ENCODE data around the gene RASAL1.

The RASAL1 gene

DNA sequence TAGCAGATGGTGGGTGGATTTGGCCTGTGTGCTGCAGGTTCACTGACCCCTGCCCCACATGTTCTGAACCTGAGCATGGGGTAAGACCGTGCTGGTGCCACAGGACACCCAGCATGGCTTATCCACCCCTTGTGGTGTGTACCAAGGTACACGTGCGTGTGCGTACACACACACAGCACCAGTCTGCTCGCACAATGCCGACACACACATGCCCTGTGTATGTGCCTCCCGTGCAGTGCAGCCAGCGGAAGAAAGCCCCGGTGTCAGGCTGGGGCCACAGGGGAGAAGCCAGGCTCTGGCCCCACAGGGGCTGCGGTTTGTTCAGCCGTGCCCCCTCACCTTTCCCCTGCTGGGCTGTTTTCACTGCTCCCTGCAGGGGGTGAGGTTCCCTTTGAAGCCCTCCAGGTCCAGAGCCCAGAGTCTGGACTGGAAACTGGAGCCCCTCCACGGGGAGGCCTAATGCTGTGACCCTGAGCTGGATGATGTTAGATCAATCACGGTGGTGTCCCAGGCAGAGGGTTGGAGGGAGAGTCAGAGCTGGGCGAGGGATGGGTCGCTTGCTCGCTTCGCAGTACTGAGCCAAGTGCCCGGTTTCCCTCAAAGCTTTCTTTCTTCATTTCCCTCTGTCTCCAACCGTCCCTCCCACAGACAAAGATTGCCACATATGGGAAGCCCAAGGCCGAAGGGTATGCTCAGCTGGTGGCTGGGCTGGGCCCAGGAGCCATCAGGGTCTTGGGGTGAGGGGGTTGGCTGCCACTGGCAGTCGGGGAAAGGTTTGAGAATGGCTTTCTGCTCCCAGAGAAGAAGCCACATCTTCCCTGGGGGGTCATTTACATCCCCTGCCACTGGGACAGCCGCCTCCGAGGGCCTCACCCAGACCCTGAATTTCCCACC, 72.8 kb downstream of the RASAL1 start:
- TF ChIP-seq, protein P1, sequence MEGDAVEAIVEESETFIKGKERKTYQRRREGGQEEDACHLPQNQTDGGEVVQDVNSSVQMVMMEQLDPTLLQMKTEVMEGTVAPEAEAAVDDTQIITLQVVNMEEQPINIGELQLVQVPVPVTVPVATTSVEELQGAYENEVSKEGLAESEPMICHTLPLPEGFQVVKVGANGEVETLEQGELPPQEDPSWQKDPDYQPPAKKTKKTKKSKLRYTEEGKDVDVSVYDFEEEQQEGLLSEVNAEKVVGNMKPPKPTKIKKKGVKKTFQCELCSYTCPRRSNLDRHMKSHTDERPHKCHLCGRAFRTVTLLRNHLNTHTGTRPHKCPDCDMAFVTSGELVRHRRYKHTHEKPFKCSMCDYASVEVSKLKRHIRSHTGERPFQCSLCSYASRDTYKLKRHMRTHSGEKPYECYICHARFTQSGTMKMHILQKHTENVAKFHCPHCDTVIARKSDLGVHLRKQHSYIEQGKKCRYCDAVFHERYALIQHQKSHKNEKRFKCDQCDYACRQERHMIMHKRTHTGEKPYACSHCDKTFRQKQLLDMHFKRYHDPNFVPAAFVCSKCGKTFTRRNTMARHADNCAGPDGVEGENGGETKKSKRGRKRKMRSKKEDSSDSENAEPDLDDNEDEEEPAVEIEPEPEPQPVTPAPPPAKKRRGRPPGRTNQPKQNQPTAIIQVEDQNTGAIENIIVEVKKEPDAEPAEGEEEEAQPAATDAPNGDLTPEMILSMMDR (IDR thresholded peaks at IDR 0.05; ENCODE audit: low read depth, low read length, missing control alignments) = no peak
- no peak for DNase-seq (ENCODE audit: extremely low read depth, low read depth)
- H3K4me3 ChIP-seq (replicated peaks; ENCODE audit: low read depth, low read length) = no peak overlapping the region

DNA sequence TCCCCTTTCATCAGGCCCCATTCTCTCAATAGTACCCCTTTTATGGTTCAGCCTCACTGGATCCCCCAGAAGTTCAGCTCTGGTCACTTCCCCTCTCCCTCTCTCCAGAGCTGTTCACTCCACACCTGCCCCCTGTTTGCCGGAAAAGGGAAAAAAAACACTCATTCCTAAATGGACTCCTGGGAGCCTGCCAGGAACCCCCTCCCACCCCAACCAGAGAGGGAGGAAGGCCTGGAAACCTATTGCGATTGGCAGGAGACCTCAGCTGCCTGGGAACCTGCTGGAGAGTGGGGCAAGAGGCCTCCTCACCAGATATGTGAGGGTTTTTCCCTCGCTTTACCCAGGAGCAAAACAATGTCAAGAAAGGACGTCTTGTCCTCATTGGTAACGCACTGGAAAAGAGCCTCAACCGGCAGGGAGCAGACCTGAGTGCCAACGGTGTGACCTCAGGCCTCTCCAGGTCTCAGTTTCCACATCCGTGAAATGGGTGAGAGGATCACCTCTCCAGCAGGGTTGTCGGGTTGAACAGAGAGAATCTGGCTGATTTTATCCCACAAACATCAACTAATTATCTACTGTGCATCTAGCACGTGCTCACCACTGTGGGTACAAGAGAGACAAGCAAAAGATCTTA, 74.4 kb downstream of the RASAL1 start:
- TF ChIP-seq, protein P1 (IDR thresholded peaks at IDR 0.05; ENCODE audit: low read depth, low read length, missing control alignments) = no peak
- DNase-seq (ENCODE audit: extremely low read depth, low read depth) = no peak
- no peak overlapping the region for H3K4me3 ChIP-seq (replicated peaks; ENCODE audit: low read depth, low read length)

DNA sequence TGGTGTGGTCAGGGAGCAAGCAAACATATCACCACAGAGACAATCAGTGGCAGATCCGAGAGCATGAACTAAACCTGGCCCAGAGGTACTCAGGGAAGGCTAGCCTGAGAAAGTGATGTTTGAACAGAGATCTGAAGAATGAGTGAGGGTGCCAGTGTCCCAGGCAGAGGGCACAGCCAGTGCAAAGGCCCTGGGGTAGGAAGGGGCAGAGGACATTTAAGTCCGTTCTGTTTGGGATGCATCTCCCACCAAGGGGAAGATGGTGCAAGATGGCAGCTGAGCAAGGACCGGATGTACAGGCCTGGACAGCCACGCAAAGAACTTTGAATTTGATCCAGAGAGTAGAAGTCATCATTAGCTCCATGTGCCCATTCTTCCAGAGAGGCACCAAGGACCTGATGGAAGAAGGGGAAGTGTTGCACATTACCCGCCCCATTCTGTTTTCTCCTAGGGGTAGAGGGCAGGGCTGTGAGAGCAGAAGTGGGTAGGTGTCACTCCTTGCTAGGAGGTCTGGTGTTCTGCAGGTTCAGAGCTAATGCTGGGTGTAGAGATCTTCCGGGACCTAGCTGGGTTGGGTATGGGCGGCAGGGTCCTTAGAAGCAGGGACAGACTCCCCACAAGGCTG, 75.1 kb downstream of the RASAL1 start:
- TF ChIP-seq, protein P1 (IDR thresholded peaks at IDR 0.05; ENCODE audit: low read depth, low read length, missing control alignments) = no peak
- no peak for DNase-seq (ENCODE audit: extremely low read depth, low read depth)
- no peak overlapping the region for H3K4me3 ChIP-seq (replicated peaks; ENCODE audit: low read depth, low read length)

DNA sequence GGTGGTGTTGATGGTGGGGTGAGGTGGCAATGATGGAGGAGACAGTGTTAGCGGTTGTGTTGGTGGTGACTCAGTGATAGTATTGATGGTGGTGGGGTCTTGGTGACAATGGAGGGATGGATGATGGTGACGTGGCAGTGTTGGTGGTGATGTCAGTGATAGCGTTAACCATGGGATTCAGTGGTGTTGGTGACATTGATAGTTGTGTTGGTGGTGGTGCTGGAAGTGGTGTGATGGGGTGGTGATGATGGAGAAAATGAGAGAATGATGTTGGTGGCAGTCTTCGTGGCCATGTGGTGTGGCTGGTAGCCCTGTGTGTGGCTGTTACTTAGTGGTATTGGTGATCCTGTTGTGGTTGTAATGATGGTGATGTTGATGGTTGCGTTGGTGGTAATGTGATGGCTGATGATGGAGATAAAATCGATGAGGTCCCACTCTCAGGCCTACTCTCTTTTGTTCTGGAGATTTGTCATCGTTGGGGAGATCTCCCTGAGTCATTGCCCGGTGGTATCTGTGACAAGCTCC, 76.4 kb downstream of the RASAL1 start:
- TF ChIP-seq, protein P1 (IDR thresholded peaks at IDR 0.05; ENCODE audit: low read depth, low read length, missing control alignments) = no peak
- DNase-seq (ENCODE audit: extremely low read depth, low read depth) = no peak
- H3K4me3 ChIP-seq (replicated peaks; ENCODE audit: low read depth, low read length) = no peak overlapping the region

DNA sequence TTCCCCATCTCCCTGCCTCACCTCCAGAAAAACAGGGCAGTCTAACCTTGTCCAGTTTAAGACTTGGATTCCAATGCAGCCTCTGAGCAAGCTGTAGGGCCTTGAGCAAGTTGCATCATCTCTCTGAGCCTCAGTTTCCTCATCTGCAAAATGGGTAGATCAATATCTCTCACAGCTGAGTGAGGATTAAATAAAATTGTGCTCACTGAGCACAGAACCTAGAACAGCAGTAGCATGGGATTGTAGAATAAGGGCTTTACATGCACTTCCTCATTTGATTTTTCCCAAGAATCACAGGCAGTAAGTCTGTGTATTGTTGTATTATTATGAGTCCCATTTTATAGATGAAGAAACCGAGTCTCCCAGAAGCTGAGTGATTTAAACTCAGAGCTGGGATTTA, 77.0 kb downstream of the RASAL1 start:
- TF ChIP-seq, protein P1 (IDR thresholded peaks at IDR 0.05; ENCODE audit: low read depth, low read length, missing control alignments) = no peak
- DNase-seq (ENCODE audit: extremely low read depth, low read depth) = no peak
- no peak overlapping the region for H3K4me3 ChIP-seq (replicated peaks; ENCODE audit: low read depth, low read length)

DNA sequence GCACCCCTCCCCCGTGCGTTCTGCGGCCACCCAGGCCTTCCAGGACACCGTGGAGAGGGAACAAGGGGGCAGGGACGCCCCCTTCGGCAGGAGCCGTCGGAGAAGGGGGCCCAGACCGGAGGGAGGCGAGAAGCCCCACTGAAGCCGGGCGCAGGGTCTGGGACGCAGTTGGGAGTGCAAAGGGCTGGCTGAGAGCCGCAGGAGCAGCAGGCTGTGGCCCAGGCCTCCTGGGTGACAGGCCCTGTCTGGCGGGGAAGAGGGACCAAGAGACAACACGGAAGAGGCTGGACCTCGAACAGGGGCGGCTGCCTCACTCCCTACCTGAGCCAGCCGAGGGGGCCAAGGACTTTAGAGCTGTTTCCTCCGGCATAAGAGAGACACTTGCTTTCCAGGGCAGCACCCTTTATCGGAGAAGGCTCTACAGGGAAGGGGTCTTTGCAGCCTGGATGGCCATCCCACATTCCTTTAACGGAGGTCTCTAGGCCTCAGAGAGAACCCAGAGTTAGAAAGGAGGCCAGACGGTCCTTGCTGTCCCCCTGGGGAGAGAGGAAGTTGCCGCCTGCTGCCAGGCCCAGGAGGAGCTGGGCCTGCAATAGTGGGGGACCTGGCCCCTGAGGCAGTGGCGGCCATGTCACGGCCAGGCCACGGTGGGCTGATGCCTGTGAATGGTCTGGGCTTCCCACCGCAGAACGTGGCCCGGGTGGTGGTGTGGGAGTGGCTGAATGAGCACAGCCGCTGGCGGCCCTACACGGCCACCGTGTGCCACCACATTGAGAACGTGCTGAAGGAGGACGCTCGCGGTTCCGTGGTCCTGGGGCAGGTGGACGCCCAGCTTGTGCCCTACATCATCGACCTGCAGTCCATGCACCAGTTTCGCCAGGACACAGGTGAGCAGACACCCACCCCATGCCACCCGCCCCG, 77.7 kb downstream of the RASAL1 start:
- H3K4me3 ChIP-seq (replicated peaks; ENCODE audit: low read depth, low read length) = no peak overlapping the region
- TF ChIP-seq, protein P1 (IDR thresholded peaks at IDR 0.05; ENCODE audit: low read depth, low read length, missing control alignments) = no peak
- no peak for DNase-seq (ENCODE audit: extremely low read depth, low read depth)

All from HFF-Myc (cell line).